ENCODE results near the gene FCGR1A.
"Not testable (repeated sequence)": the region's sequence is repeated elsewhere in the genome, so short reads cannot be mapped to it uniquely, and the experiment has no call there.

DNA sequence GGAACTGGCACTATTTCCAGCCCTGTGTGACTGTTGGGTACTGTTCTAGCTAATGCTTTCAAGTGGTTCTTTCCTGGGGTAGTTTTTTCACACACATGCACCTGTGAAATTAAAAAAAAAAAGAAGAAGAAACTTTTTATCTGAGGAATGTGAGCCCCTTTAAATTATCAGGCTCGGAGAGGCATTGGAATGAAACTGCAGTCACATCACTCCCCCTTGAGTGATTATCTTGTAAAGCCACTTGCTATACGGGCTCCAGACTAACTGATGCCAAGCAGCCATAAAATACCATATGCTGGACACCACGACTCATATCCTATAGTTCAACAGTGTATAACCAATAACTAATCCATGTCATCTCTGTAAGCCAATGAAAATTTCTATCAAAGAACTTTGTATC lies 5.4 kb upstream of the FCGR1A start:
- not testable (repeated sequence) for TF ChIP-seq CTCF (IDR thresholded peaks at IDR 0.05; ENCODE audit: insufficient read depth, low read length, poor library complexity, severe bottlenecking); EZH2phosphoT487 (conservative IDR thresholded peaks at IDR 0.05; ENCODE audit: low read length)

Measured in SU-DHL-6 (cell line).